OCI-LY3 (cell line): Measurements from ENCODE around the gene SATB2.

Experiments used
- H2AFZ ChIP-seq: fragments of 200-600, 300-600 bp; shearing (Covaris generic); 2 replicates; pipeline ENCODE4 v1.6.0; 2014; ENCODE audit warnings: antibody characterized with exemption, low read depth, low read length
- H3K27ac ChIP-seq: fragments of 200-600, 300-600 bp; sonication (generic); 2 replicates; pipeline ENCODE4 v1.5.1; 2014; ENCODE audit warnings: mild to moderate bottlenecking, low read length, moderate library complexity, mixed read lengths
- H3K27me3 ChIP-seq: fragments of 200-600, 300-600 bp; sonication (generic); 2 replicates; pipeline ENCODE4 v1.6.1; 2014; ENCODE audit warnings: low read depth, low read length, mixed read lengths
- H3K36me3 ChIP-seq: fragments of 200-600, 300-600 bp; sonication (generic); replicated peaks from 2 replicates; pipeline ENCODE3; 2014; ENCODE audit warnings: low read depth, low read length, mixed read lengths
- H3K4me1 ChIP-seq: fragments of 300-600, 200-600 bp; sonication (generic); 2 replicates; pipeline ENCODE4 v1.6.1; 2014; ENCODE audit warnings: low read length, mixed read lengths
- H3K4me2 ChIP-seq: fragments of 200-600, 300-600 bp; sonication (generic); 2 replicates; pipeline ENCODE4 v1.6.1; 2014; ENCODE audit warnings: low read length, mixed read lengths
- H3K4me3 ChIP-seq: fragments of 300-600, 200-600 bp; sonication (generic); 2 replicates; pipeline ENCODE4 v1.5.1; 2014; ENCODE audit warnings: antibody characterized with exemption, mild to moderate bottlenecking, low read length, moderate library complexity
- H3K79me2 ChIP-seq: fragments of 300-600, 200-600 bp; shearing (Covaris generic); 2 replicates; pipeline ENCODE4 v1.6.1; 2014; ENCODE audit warnings: mild to moderate bottlenecking, low read length, mixed read lengths
- H3K9ac ChIP-seq: fragments of 300-600, 200-600 bp; shearing (Covaris generic); 2 replicates; pipeline ENCODE4 v1.6.0; 2014; ENCODE audit warnings: mild to moderate bottlenecking, low read length, moderate library complexity
- H3K9me3 ChIP-seq: fragments of 200-600, 300-600 bp; shearing (Covaris generic); 2 replicates; pipeline ENCODE4 v1.6.1; 2014; ENCODE audit warnings: low read length, mixed read lengths; ENCODE audit not compliant: insufficient read depth
- H4K20me1 ChIP-seq: fragments of 200-600, 300-600 bp; sonication (generic); 2 replicates; pipeline ENCODE4 v1.6.1; 2016; ENCODE audit warnings: low read length, mixed read lengths; ENCODE audit not compliant: insufficient read depth
- EZH2phosphoT487 ChIP-seq: fragments of 200-600 bp; shearing (Covaris generic); IDR thresholded peaks from 2 replicates; pipeline ENCODE4 v1.6.1; 2018; ENCODE audit warnings: antibody characterized with exemption, mixed run types, low read depth
- TF ChIP-seq, protein P1 (sequence below): fragments of 200-600, 300-600 bp; sonication (generic); IDR thresholded peaks from 2 replicates; pipeline ENCODE4 v1.5.1; 2014; ENCODE audit warnings: antibody characterized with exemption, low read length, low read depth

SATB2 gene

DNA sequence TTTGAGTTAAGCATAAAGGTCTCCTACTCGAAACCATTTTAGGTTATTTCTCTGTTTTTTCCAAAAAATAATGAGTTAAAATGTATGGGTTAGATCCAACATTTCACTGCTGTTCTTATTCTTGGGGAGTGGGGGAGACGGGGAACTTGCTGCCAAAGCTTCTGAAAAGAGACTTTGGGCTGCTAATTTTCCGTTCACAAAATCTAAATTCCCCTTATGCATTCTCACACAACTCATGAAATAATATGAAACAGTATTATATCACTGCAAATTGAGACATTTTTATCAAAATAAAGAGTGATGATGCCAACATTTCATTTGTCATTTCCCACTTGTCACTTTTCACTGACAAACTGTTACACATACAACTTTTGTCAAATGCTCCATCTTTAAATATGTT is 7.8 kb downstream of the SATB2 start:
- no peak overlapping the region for H3K4me2 ChIP-seq
- no peak overlapping the region for H3K9ac ChIP-seq
- no peak overlapping the region for H3K4me3 ChIP-seq
- H3K27ac ChIP-seq, result no peak overlapping the region
- no peaks in the 10 kb centered on the region for H3K79me2 ChIP-seq
- H3K36me3 ChIP-seq, result no peaks in the 10 kb centered on the region
- H3K9me3 ChIP-seq, result no peaks in the 10 kb centered on the region
- H3K27me3 ChIP-seq, result 0 out of 2 replicates have a peak, but pooled peaks cover 7% of the 10 kb centered on the region
- peaks cover 5% of the 10 kb centered on the region for H3K4me1 ChIP-seq
- H4K20me1 ChIP-seq, result no peaks in the 10 kb centered on the region
- TF ChIP-seq, protein P1, sequence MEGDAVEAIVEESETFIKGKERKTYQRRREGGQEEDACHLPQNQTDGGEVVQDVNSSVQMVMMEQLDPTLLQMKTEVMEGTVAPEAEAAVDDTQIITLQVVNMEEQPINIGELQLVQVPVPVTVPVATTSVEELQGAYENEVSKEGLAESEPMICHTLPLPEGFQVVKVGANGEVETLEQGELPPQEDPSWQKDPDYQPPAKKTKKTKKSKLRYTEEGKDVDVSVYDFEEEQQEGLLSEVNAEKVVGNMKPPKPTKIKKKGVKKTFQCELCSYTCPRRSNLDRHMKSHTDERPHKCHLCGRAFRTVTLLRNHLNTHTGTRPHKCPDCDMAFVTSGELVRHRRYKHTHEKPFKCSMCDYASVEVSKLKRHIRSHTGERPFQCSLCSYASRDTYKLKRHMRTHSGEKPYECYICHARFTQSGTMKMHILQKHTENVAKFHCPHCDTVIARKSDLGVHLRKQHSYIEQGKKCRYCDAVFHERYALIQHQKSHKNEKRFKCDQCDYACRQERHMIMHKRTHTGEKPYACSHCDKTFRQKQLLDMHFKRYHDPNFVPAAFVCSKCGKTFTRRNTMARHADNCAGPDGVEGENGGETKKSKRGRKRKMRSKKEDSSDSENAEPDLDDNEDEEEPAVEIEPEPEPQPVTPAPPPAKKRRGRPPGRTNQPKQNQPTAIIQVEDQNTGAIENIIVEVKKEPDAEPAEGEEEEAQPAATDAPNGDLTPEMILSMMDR, result no peak
- no peak for TF ChIP-seq EZH2phosphoT487
- H2AFZ ChIP-seq, result no peak overlapping the region

DNA sequence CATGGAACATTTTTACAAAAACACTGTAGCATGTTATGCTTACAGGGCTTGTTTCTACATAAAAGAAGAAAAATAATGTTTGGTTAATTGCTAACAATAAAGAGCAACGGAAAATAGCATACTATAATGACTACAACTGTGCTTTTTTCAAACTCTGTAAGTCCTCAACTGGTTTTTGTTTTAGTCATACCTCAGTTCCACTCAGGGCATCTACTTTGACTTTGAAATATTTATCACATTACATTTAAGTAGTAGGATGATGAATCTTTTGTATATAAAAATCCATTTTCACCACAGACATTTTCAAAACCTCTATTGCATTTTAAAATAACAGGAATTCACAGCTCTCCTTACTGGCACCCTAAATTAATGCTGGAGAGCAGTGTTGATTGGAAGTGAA is 8.3 kb downstream of the SATB2 start:
- Histone ChIP-seq H3K36me3 (no peaks in the 10 kb centered on the region), H4K20me1 (no peaks in the 10 kb centered on the region), H3K4me1 (peaks cover 5% of the 10 kb centered on the region), H3K9me3 (no peaks in the 10 kb centered on the region), H3K79me2 (no peaks in the 10 kb centered on the region), H2AFZ (no peak overlapping the region), H3K4me2 (no peak overlapping the region), H3K27ac (no peak overlapping the region), H3K9ac (no peak overlapping the region), H3K4me3 (no peak overlapping the region), H3K27me3 (0 out of 2 replicates have a peak, but pooled peaks cover 4% of the 10 kb centered on the region)
- TF ChIP-seq EZH2phosphoT487, result no peak
- TF ChIP-seq, protein P1, result no peak

DNA sequence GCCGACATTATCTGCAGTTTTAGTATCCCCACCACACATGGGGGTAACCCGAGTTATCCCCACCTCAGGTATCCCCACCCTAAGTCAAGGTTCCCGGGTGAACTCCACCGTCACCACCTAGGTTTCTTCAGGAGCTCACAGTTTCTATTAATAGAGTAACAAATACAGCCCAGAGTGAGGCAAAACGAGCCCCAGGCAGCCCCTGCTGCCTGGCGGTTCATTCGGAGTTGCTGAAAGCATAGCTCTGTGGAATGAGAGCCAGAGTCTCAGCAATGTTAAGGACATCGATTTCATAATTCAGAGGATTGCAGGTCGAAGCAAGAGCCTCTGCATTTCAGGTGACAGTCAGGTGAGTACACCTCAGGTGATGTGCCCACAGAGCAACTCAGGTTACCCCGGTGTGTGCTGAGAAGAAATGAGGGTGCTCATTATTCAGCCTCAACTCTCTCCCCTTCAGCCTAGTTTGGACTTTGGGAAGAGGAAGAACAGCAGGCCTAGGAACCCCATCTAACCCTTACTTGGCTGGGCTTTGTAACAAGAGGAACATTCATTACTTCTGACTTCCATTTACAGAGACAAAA is 10.7 kb downstream of the SATB2 start:
- Histone ChIP-seq H3K27me3 (no peaks in the 10 kb centered on the region), H3K79me2 (no peaks in the 10 kb centered on the region), H3K4me1 (peaks cover 5% of the 10 kb centered on the region), H2AFZ (no peak overlapping the region), H3K27ac (no peak overlapping the region), H3K4me2 (no peak overlapping the region), H3K9ac (no peak overlapping the region), H3K36me3 (no peaks in the 10 kb centered on the region), H3K9me3 (no peaks in the 10 kb centered on the region), H4K20me1 (no peaks in the 10 kb centered on the region), H3K4me3 (no peak overlapping the region)
- TF ChIP-seq, protein P1, result no peak
- no peak for TF ChIP-seq EZH2phosphoT487

DNA sequence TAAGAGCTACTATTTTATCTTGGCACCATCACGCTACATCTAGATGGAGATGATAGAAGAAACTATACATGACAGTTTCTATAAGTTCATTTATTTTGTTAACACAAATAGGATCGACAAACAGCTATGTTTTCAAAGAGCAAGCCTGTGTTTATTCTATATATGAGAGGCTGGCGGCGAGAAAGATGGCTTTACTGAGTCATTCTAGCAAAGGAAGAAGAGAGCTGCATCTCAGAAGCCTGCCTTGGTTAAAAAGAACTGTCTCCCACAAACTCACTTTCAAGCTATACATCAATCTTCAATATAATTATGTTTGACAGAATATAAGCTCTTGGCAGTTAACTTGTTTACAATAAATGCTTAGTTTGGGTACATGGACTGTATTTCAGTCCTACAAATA is 13.0 kb downstream of the SATB2 start:
- Histone ChIP-seq H2AFZ (no peak overlapping the region), H3K9ac (no peak overlapping the region), H3K9me3 (no peaks in the 10 kb centered on the region), H4K20me1 (no peaks in the 10 kb centered on the region), H3K4me1 (peaks cover 5% of the 10 kb centered on the region), H3K27me3 (no peaks in the 10 kb centered on the region), H3K79me2 (no peaks in the 10 kb centered on the region), H3K4me3 (no peak overlapping the region), H3K36me3 (no peaks in the 10 kb centered on the region), H3K4me2 (no peak overlapping the region), H3K27ac (no peak overlapping the region)
- no peak for TF ChIP-seq EZH2phosphoT487
- TF ChIP-seq, protein P1, result no peak
